Natural killer cell treated with Interleukin-12 subunit alpha and Interleukin-12 subunit beta and Interleukin-15 and Interleukin-18, amount 100 ng/mL, for 72 hours (primary cell): ENCODE results near the gene TBCCD1. TPM values are rescaled to one million over a fixed set of nuclear protein-coding genes. Genes with fewer than 3 reads are reported as not detected.
"Not testable (repeated sequence)": the region's sequence is repeated elsewhere in the genome, so short reads cannot be mapped to it uniquely, and the experiment has no call there.

ENCODE experiments used
- ATAC-seq, 2 donors: fragments of 150-1000 bp; cut with Tn5 transposase in 1 of 2; sonication (Bioruptor Pico), chemical (Tn5 transposase) in 1 of 2; 2 replicates each; pipeline ENCODE4 v1.10.0; 2021
- DNase-seq: peaks from one replicate; pipeline ENCODE4 v3.0.0; 2022; ENCODE audit warnings: low spot score
- H3K27ac Mint-ChIP-seq, 2 donors: 1 replicate in 1 of 2; 2 replicates in 1 of 2; pipeline ENCODE4 v1.8.0; 2022; ENCODE audit warnings: mixed read lengths in 2 of 2, mild to moderate bottlenecking in 1 of 2, moderate library complexity in 1 of 2
- H3K27me3 Mint-ChIP-seq, 2 donors: 1 replicate in 1 of 2; 2 replicates in 1 of 2; pipeline ENCODE4 v1.8.0; 2022; ENCODE audit warnings: mixed read lengths in 2 of 2
- H3K36me3 Mint-ChIP-seq: one replicate; pipeline ENCODE4 v1.8.0; 2022; ENCODE audit warnings: mixed read lengths
- H3K4me1 Mint-ChIP-seq, 2 donors: 1 replicate in 1 of 2; 2 replicates in 1 of 2; pipeline ENCODE4 v1.8.0; 2022; ENCODE audit warnings: low read depth in 2 of 2, mixed read lengths in 2 of 2, mild to moderate bottlenecking in 1 of 2
- H3K4me3 Mint-ChIP-seq: one replicate; pipeline ENCODE4 v1.8.0; 2022; ENCODE audit warnings: mixed read lengths
- H3K9me3 Mint-ChIP-seq: 2 replicates; pipeline ENCODE4 v1.8.0; 2022; ENCODE audit warnings: mixed read lengths
- total RNA-seq, 2 donors: library from RNA; stranded (reverse); gene quantifications; one replicate each; pipeline ENCODE4 v1.2.3, GENCODE V29; 2022

TBCCD1 gene
- total RNA-seq, 2 donors from 2014 or later = 16.3 to 21.8 TPM

- Mint-ChIP-seq H3K27ac (no peak overlapping the region), H3K27me3 (peaks cover 0 to 2% of the 10 kb centered on the region in 2 donors), H3K4me1 (peaks cover 0 to 3% of the 10 kb centered on the region in 2 donors), H3K4me3 (no peak overlapping the region), H3K36me3 (peaks cover 10% of the 10 kb centered on the region), H3K9me3 (no peaks in the 10 kb centered on the region)
- DNase-seq (no peak), ATAC-seq (no peak)
These were observed 22.0 kb upstream of the TBCCD1 start for GRCh38 chr3:186589121-186589520.

- ATAC-seq (peak in 1 of 2 donors; percentile 46), DNase-seq (no peak)
- peaks cover 0 to 3% of the 10 kb centered on the region in 2 donors for H3K4me1 Mint-ChIP-seq
- H3K36me3 Mint-ChIP-seq = peaks cover 14% of the 10 kb centered on the region
- no peaks in the 10 kb centered on the region for H3K9me3 Mint-ChIP-seq
- H3K27me3 Mint-ChIP-seq = peaks cover 0 to 2% of the 10 kb centered on the region in 2 donors
- no peak overlapping the region for H3K4me3 Mint-ChIP-seq
- no peak overlapping the region for H3K27ac Mint-ChIP-seq
These were observed 21.5 kb upstream of the TBCCD1 start for GRCh38 chr3:186588632-186589031.

GRCh38 chr3:186587183-186587582 is 20.0 kb upstream of the TBCCD1 start:
- H3K27me3 Mint-ChIP-seq = peaks cover 0 to 2% of the 10 kb centered on the region in 2 donors
- H3K4me1 Mint-ChIP-seq = peaks cover 0 to 7% of the 10 kb centered on the region in 2 donors
- ATAC-seq (no peak), DNase-seq (no peak)
- H3K27ac Mint-ChIP-seq = no peak overlapping the region
- H3K36me3 Mint-ChIP-seq = peaks cover 22% of the 10 kb centered on the region
- no peak overlapping the region for H3K4me3 Mint-ChIP-seq
- no peaks in the 10 kb centered on the region for H3K9me3 Mint-ChIP-seq

GRCh38 chr3:186586245-186586644 is 19.1 kb upstream of the TBCCD1 start:
- H3K27me3 Mint-ChIP-seq, H3K27ac Mint-ChIP-seq, ATAC-seq, H3K9me3 Mint-ChIP-seq, H3K4me3 Mint-ChIP-seq, H3K4me1 Mint-ChIP-seq, DNase-seq: not testable (repeated sequence)
- H3K36me3 Mint-ChIP-seq = peaks cover 30% of the 10 kb centered on the region

- DNase-seq = no peak
- Mint-ChIP-seq H3K4me1 (peaks cover 6% of the 10 kb centered on the region in 2 donors), H3K27me3 (no peaks in the 10 kb centered on the region), H3K36me3 (peaks cover 47% of the 10 kb centered on the region), H3K9me3 (no peaks in the 10 kb centered on the region), H3K4me3 (no peak overlapping the region), H3K27ac (no peak overlapping the region)
- no peak for ATAC-seq
These were observed 16.7 kb upstream of the TBCCD1 start for GRCh38 chr3:186583831-186584230.

- DNase-seq (no peak), ATAC-seq (no peak)
- no peaks in the 10 kb centered on the region for H3K9me3 Mint-ChIP-seq
- H3K27me3 Mint-ChIP-seq = no peaks in the 10 kb centered on the region
- H3K36me3 Mint-ChIP-seq = peaks cover 54% of the 10 kb centered on the region
- H3K4me1 Mint-ChIP-seq = peaks cover 6 to 9% of the 10 kb centered on the region in 2 donors
- H3K4me3 Mint-ChIP-seq = no peak overlapping the region
- no peak overlapping the region for H3K27ac Mint-ChIP-seq
These were observed 15.4 kb upstream of the TBCCD1 start for GRCh38 chr3:186582541-186582940.

- DNase-seq (no peak), ATAC-seq (no peak)
- peaks cover 9 to 11% of the 10 kb centered on the region in 2 donors for H3K4me1 Mint-ChIP-seq
- H3K4me3 Mint-ChIP-seq = no peak overlapping the region
- H3K36me3 Mint-ChIP-seq = peaks cover 59% of the 10 kb centered on the region
- no peaks in the 10 kb centered on the region for H3K9me3 Mint-ChIP-seq
- H3K27ac Mint-ChIP-seq = no peak overlapping the region
- no peaks in the 10 kb centered on the region for H3K27me3 Mint-ChIP-seq
These were observed 13.6 kb upstream of the TBCCD1 start for GRCh38 chr3:186580785-186581184.

- ATAC-seq (no peak), DNase-seq (no peak)
- peaks cover 20 to 22% of the 10 kb centered on the region in 2 donors for H3K4me1 Mint-ChIP-seq
- H3K36me3 Mint-ChIP-seq = peaks cover 54% of the 10 kb centered on the region
- H3K27ac Mint-ChIP-seq = no peak overlapping the region
- H3K4me3 Mint-ChIP-seq = no peak overlapping the region
- no peaks in the 10 kb centered on the region for H3K27me3 Mint-ChIP-seq
- H3K9me3 Mint-ChIP-seq = no peaks in the 10 kb centered on the region
These were observed 10.4 kb upstream of the TBCCD1 start for GRCh38 chr3:186577521-186577920.

- ATAC-seq (no peak), DNase-seq (no peak)
- Mint-ChIP-seq H3K27ac (peak overlapping the region; percentile 91 to 94), H3K9me3 (no peaks in the 10 kb centered on the region), H3K4me3 (peak overlapping the region; percentile 100), H3K36me3 (peaks cover 27% of the 10 kb centered on the region), H3K27me3 (no peaks in the 10 kb centered on the region), H3K4me1 (peaks cover 44 to 55% of the 10 kb centered on the region in 2 donors)
These were observed 4.5 kb upstream of the TBCCD1 start for GRCh38 chr3:186571644-186572013.

- DNase-seq = no peak
- H3K27ac Mint-ChIP-seq = peak overlapping the region; percentile 91 to 94
- peak overlapping the region; percentile 100 for H3K4me3 Mint-ChIP-seq
- H3K27me3 Mint-ChIP-seq = no peaks in the 10 kb centered on the region
- H3K36me3 Mint-ChIP-seq = peaks cover 24% of the 10 kb centered on the region
- H3K9me3 Mint-ChIP-seq = no peaks in the 10 kb centered on the region
- peak in 1 of 2 donors; percentile 0 for ATAC-seq
- H3K4me1 Mint-ChIP-seq = peaks cover 48 to 60% of the 10 kb centered on the region in 2 donors
These were observed 4.0 kb upstream of the TBCCD1 start for GRCh38 chr3:186570941-186571643.

- Mint-ChIP-seq H3K27ac (peak within 1 kb of the TSS; percentile 91 to 94), H3K4me3 (peak within 1 kb of the TSS; percentile 100), H3K36me3 (peaks cover 16% of the 10 kb centered on the region), H3K27me3 (no peaks in the 10 kb centered on the region), H3K4me1 (peaks cover 42 to 54% of the 10 kb centered on the region in 2 donors), H3K9me3 (no peaks in the 10 kb centered on the region)
- peak; percentile 100 for DNase-seq
- ATAC-seq = peak; percentile 93 to 94
These were observed 3.2 kb upstream of the TBCCD1 start, which contains the start of gene DNAJB11 for GRCh38 chr3:186570096-186570940. Gene DNAJB11, plus strand, starts transcription at chr3:186570720. Its CDS starts 178 bp downstream, at chr3:186570898.

GRCh38 chr3:186569779-186570095 is 2.6 kb upstream of the TBCCD1 start:
- H3K27me3 Mint-ChIP-seq = no peaks in the 10 kb centered on the region
- peaks cover 16% of the 10 kb centered on the region for H3K36me3 Mint-ChIP-seq
- H3K4me3 Mint-ChIP-seq = peak overlapping the region; percentile 100
- H3K9me3 Mint-ChIP-seq = no peaks in the 10 kb centered on the region
- H3K4me1 Mint-ChIP-seq = peaks cover 41 to 54% of the 10 kb centered on the region in 2 donors
- ATAC-seq (no peak), DNase-seq (no peak)
- H3K27ac Mint-ChIP-seq = peak overlapping the region; percentile 91 to 94

GRCh38 chr3:186569361-186569760 is 2.2 kb upstream of the TBCCD1 start:
- not testable (repeated sequence) for H3K27me3 Mint-ChIP-seq, ATAC-seq, DNase-seq, H3K9me3 Mint-ChIP-seq
- H3K27ac Mint-ChIP-seq = peak overlapping the region; percentile 91 to 94
- H3K36me3 Mint-ChIP-seq = peaks cover 16% of the 10 kb centered on the region
- H3K4me1 Mint-ChIP-seq = peaks cover 41 to 54% of the 10 kb centered on the region in 2 donors
- H3K4me3 Mint-ChIP-seq = peak overlapping the region; percentile 100

- peak overlapping the region; percentile 100 for H3K4me3 Mint-ChIP-seq
- no peak for DNase-seq
- no peak for ATAC-seq
- H3K4me1 Mint-ChIP-seq = peaks cover 48 to 55% of the 10 kb centered on the region in 2 donors
- H3K27ac Mint-ChIP-seq = peak overlapping the region; percentile 83 to 95
- H3K36me3 Mint-ChIP-seq = peaks cover 22% of the 10 kb centered on the region
- no peaks in the 10 kb centered on the region for H3K9me3 Mint-ChIP-seq
- no peaks in the 10 kb centered on the region for H3K27me3 Mint-ChIP-seq
These were observed 417 bp downstream of the TBCCD1 start for GRCh38 chr3:186566772-186567071.
